K562 (cell line): ENCODE data around the gene URAD. TPM values are rescaled to one million over a fixed set of nuclear protein-coding genes. Genes with fewer than 3 reads are reported as not detected.

ENCODE experiments used
- ATAC-seq: fragments of 200-7000 bp; cut with Tn5 transposase; 3 replicates; pipeline ENCODE4 v1.9.1; 2020; ENCODE audit warnings: moderate library complexity
- BruUV-seq: library from RNA; stranded (reverse); fragments of 400-500 nt; replicated peaks from 2 replicates; lab custom pipeline; 2021; lab: Mats Ljungman, UMichigan
- CTCF ChIA-PET: fragments of 300-600 bp; formaldehyde crosslinking; extraction: SDS; loops from one replicate; lab custom pipeline; 2021; ENCODE audit warnings: low intra/inter-chr PET ratio; lab: Yijun Ruan, JAX
- POLR2A ChIA-PET: fragments of 300-600, 350-650 bp; sonication (Branson Sonifier 250); formaldehyde crosslinking; extraction: SDS; loops from one replicate; lab custom pipeline; 2021; ENCODE audit warnings: antibody characterized with exemption, inconsistent platforms; lab: Yijun Ruan, JAX
- DNase-seq, 4 experiments: peaks; one replicate each; pipeline versions ENCODE4 v3.0.0 to v3.0.0-alpha.2; 2011 to 2018; ENCODE audit warnings: low spot score in 3 of 4, mixed read lengths in 3 of 4; ENCODE audit errors: extremely low read depth in 1 of 4
- FAIRE-seq: peaks from 2 replicates; lab custom pipeline; 2011; peaks lifted over from hg19 to GRCh38; lab: Jason Lieb, UNC
- H2AFZ ChIP-seq: 2 replicates; pipeline ENCODE4 v1.6.0; 2011; ENCODE audit warnings: low read depth, low read length, control low read depth, inconsistent platforms
- H3K27ac ChIP-seq: fragments of 200-600 bp; 3 replicates; pipeline ENCODE4 v1.8.0; 2011; ENCODE audit warnings: low read depth, mild to moderate bottlenecking, control low read depth, inconsistent platforms, low read length, moderate library complexity, mixed read lengths; ENCODE audit errors: extremely low read depth
- H3K27me3 ChIP-seq, 2 experiments: fragments of 300-600 bp in 1 of 2; 2 replicates in 1 of 2; 3 replicates in 1 of 2; pipeline versions ENCODE4 v1.6.0 to v1.8.0; 2011; ENCODE audit warnings: inconsistent platforms in 2 of 2, low read length in 2 of 2, mild to moderate bottlenecking in 1 of 2, mixed read lengths in 1 of 2, moderate library complexity in 1 of 2; ENCODE audit not compliant: control insufficient read depth in 2 of 2, insufficient read depth in 2 of 2
- H3K36me3 ChIP-seq: fragments of 300-600 bp; 3 replicates; pipeline ENCODE4 v1.8.0; 2011; ENCODE audit warnings: mild to moderate bottlenecking, low read length, inconsistent platforms; ENCODE audit not compliant: control insufficient read depth, insufficient read depth
- H3K4me1 ChIP-seq, 2 experiments: fragments of 200-600 bp in 1 of 2; replicated peaks in 1 of 2; 2 replicates in 1 of 2; 3 replicates in 1 of 2; pipeline versions ENCODE4 v1.5.1 to v1.8.0; 2011; ENCODE audit warnings: inconsistent platforms in 2 of 2, low read length in 2 of 2, mild to moderate bottlenecking in 1 of 2, mixed read lengths in 1 of 2, moderate library complexity in 1 of 2; ENCODE audit not compliant: control insufficient read depth in 2 of 2, insufficient read depth in 2 of 2
- H3K4me2 ChIP-seq: 2 replicates; pipeline ENCODE4 v1.6.1; 2011; ENCODE audit warnings: low read length, control low read depth, inconsistent platforms, mixed read lengths; ENCODE audit not compliant: insufficient read depth
- H3K4me3 ChIP-seq: fragments of 200-600 bp; sonication (generic), shearing (Covaris generic); 2 replicates; pipeline ENCODE4 v1.5.1; 2016; ENCODE audit warnings: control low read depth, inconsistent platforms
- H3K79me2 ChIP-seq: fragments of 200-600 bp; 3 replicates; pipeline ENCODE4 v1.8.0; 2011; ENCODE audit warnings: low read length, inconsistent platforms; ENCODE audit not compliant: control insufficient read depth, insufficient read depth
- H3K9ac ChIP-seq, 2 experiments: 2 replicates each; pipeline versions ENCODE4 v1.6.0 to v1.6.1; 2011; ENCODE audit warnings: low read depth in 2 of 2, low read length in 2 of 2, control low read depth in 1 of 2, inconsistent platforms in 1 of 2, mild to moderate bottlenecking in 1 of 2, mixed read lengths in 1 of 2; ENCODE audit not compliant: insufficient read depth in 1 of 2
- H3K9me1 ChIP-seq: one replicate; pipeline ENCODE4 v1.6.0; 2011; ENCODE audit warnings: inconsistent platforms, mild to moderate bottlenecking, low read length, moderate library complexity; ENCODE audit not compliant: control insufficient read depth, insufficient read depth
- H3K9me3 ChIP-seq: replicated peaks from 2 replicates; pipeline ENCODE4 v1.5.1; 2011; ENCODE audit warnings: low read depth, low read length, inconsistent platforms; ENCODE audit not compliant: control insufficient read depth, insufficient read depth
- H4K20me1 ChIP-seq: replicated peaks from 2 replicates; pipeline ENCODE4 v1.6.1; 2011; ENCODE audit warnings: low read length, inconsistent platforms, mixed read lengths; ENCODE audit not compliant: control insufficient read depth, insufficient read depth
- E2F5 ChIP-seq: sonication (generic); formaldehyde crosslinking; IDR thresholded peaks from 2 replicates; pipeline ENCODE4 v1.8.0; 2022; ENCODE audit warnings: mild to moderate bottlenecking, missing genetic modification reagents
- ESRRA ChIP-seq: fragments of 450-650 bp; IDR thresholded peaks from 2 replicates; pipeline ENCODE4 v1.6.1; 2014; ENCODE audit warnings: low read depth, mild to moderate bottlenecking, moderate library complexity, borderline replicate concordance
- GATA2 ChIP-seq: sonication (generic); formaldehyde crosslinking; IDR thresholded peaks from 2 replicates; pipeline ENCODE4 v1.4.0; 2020; ENCODE audit warnings: mild to moderate bottlenecking, missing genetic modification reagents
- KDM5B ChIP-seq: fragments of 200-600 bp; sonication (generic); IDR thresholded peaks from 2 replicates; pipeline ENCODE4 v1.6.1; 2012; ENCODE audit warnings: low read depth, mild to moderate bottlenecking, moderate library complexity, low read length, control low read depth, inconsistent platforms; ENCODE audit not compliant: insufficient replicate concordance
- MAFF ChIP-seq: IDR thresholded peaks from 2 replicates; pipeline ENCODE4 v1.6.1; 2012; ENCODE audit warnings: low read length, improper control_type of control experiment
- MYC ChIP-seq, 2 experiments: fragments of 250-450 bp in 1 of 2; sonication (Bioruptor Pico) in 1 of 2; IDR thresholded peaks; 2 replicates each; pipeline versions ENCODE4 v1.5.1 to v1.6.1; 2012 to 2021; ENCODE audit warnings: low read depth in 2 of 2, borderline replicate concordance in 1 of 2, improper control_type of control experiment in 1 of 2, low read length in 1 of 2, mild to moderate bottlenecking in 1 of 2, moderate library complexity in 1 of 2
- SRF ChIP-seq, 2 experiments: fragments of 250-450, 450-650 bp in 1 of 2; sonication (Bioruptor Pico) in 1 of 2; sonication (generic) in 1 of 2; formaldehyde crosslinking; IDR thresholded peaks; 2 replicates each; pipeline versions ENCODE4 v1.5.0 to v1.5.1; 2020 to 2022; ENCODE audit warnings: mild to moderate bottlenecking in 1 of 2, missing genetic modification reagents in 1 of 2
- STAG1 ChIP-seq: sonication (generic); formaldehyde crosslinking; IDR thresholded peaks from 2 replicates; pipeline ENCODE4 v1.5.0; 2020; ENCODE audit warnings: missing genetic modification reagents, borderline replicate concordance
- TFAP4 ChIP-seq: sonication (generic); formaldehyde crosslinking; IDR thresholded peaks from 2 replicates; pipeline ENCODE4 v1.8.0; 2022; ENCODE audit warnings: missing genetic modification reagents, mild to moderate bottlenecking, moderate library complexity, borderline replicate concordance
- ZBTB26 ChIP-seq: fragments of 450-650 bp; formaldehyde crosslinking; IDR thresholded peaks from 2 replicates; pipeline ENCODE4 v1.4.0; 2022; ENCODE audit warnings: missing genetic modification characterization
- ZBTB5 ChIP-seq: fragments of 450-650 bp; IDR thresholded peaks from 2 replicates; pipeline ENCODE4 v1.6.1; 2017; ENCODE audit warnings: antibody characterized with exemption
- ZHX1 ChIP-seq: fragments of 150-350 bp; conservative IDR thresholded peaks from 2 replicates; pipeline ENCODE4 v1.6.1; 2014; ENCODE audit warnings: low read length
- ZNF589 ChIP-seq: fragments of 200-800 bp; sonication (Bioruptor generic); IDR thresholded peaks from 2 replicates; pipeline ENCODE4 v1.6.1; 2016; ENCODE audit warnings: low read depth, missing genetic modification characterization, missing compliant biosample characterization
- WGBS: fragments of 100-300 bp; shearing (Covaris generic); methylation state at CpG from one replicate; pipeline ENCODE4 v1.1.6; 2016; ENCODE audit warnings: low coverage, mixed read lengths; ENCODE audit not compliant: insufficient coverage; ENCODE audit errors: missing lambda C conversion rate; 5-methylcytosine and 5-hydroxymethylcytosine counted together
- in situ Hi-C: fragments of 300-500 bp; cut with MboI; formaldehyde crosslinking; loops from 4 replicates; pipeline ENCODE4 v1.15.0; 2018; ENCODE audit warnings: inconsistent platforms, mixed read lengths
- intact Hi-C: fragments of 100-400 bp; cut with micrococcal nuclease; formaldehyde crosslinking; loops from 2 replicates; pipeline ENCODE4 v1.14.2; 2022
- polyA plus RNA-seq, 8 experiments: library from polyadenylated mRNA; depleted of rRNA in 4 of 8; stranded (reverse) in 5 of 8; unstranded in 3 of 8; fragments of >200 nt; fragmentation: Nextera tagmentation in 2 of 8; fragmentation: Illumina TruSeq in 1 of 8; extraction: Ambion mirVana in 2 of 8; extraction: Trizol in 1 of 8; gene quantifications; 2 replicates each; pipeline versions ENCODE4 v1.2.1 to v1.2.3, GENCODE V29; 2011 to 2014; ENCODE audit warnings: inconsistent platforms in 1 of 8, missing spikeins in 1 of 8
- total RNA-seq, 7 experiments: library from RNA; depleted of rRNA in 6 of 7; stranded (reverse); fragments of >200 nt in 6 of 7; fragmentation: Illumina TruSeq in 2 of 7; extraction: Trizol in 2 of 7; gene quantifications; 2 replicates each; pipeline versions ENCODE4 v1.2.1 to v1.2.3, GENCODE V29; 2011 to 2021; ENCODE audit warnings: low replicate concordance in 1 of 7

Gene URAD
- total and polyA plus RNA-seq, 9 of the 15 experiments (the other 6 are each of a cell fraction or from before 2014, with no cell fraction given) = not detected

GRCh38 chr13:28031220-28031895, 42.9 kb upstream of the URAD start:
- H3K27ac ChIP-seq = no peak overlapping the region
- H3K9me3 ChIP-seq = no peaks in the 10 kb centered on the region
- in situ Hi-C loops (no loop called here), intact Hi-C loops (no loop called here)
- H3K4me1 ChIP-seq = no peaks in the 10 kb centered on the region
- ChIA-PET POLR2A (no interaction called here), CTCF (no interaction called here)
- TF ChIP-seq ESRRA = no peak
- no peak for TF ChIP-seq STAG1 (CRISPR knock-in tag)
- TF ChIP-seq GATA2 (CRISPR knock-in tag) = no peak
- TF ChIP-seq KDM5B = no peak
- no peak for TF ChIP-seq MAFF
- no peak for TF ChIP-seq ZNF589
- TF ChIP-seq ZHX1 = no peak
- no peak for TF ChIP-seq MYC (IDR thresholded peaks at IDR 0.05; ENCODE audit: low read depth, low read length)
- no peak for TF ChIP-seq MYC (CRISPR knock-in tag; IDR thresholded peaks at IDR 0.05; ENCODE audit: borderline replicate concordance, low read depth)
- TF ChIP-seq ZBTB26 (CRISPR knock-in tag) = no peak
- TF ChIP-seq TFAP4 = no peak
- TF ChIP-seq E2F5 (CRISPR knock-in tag) = no peak
- no peak for TF ChIP-seq ZBTB5
- TF ChIP-seq SRF (CRISPR knock-in tag; IDR thresholded peaks at IDR 0.05) = no peak
- no peaks in the 10 kb centered on the region for H3K9me1 ChIP-seq
- H3K27me3 ChIP-seq = peaks cover 7 to 16% of the 10 kb centered on the region in 2 experiments
- H3K4me2 ChIP-seq = no peak overlapping the region
- BruUV-seq = no TSS peak
- FAIRE-seq (no peak), DNase-seq (no peak), ATAC-seq (no peak)
- no peak overlapping the region for H3K9ac ChIP-seq
- WGBS = 0% methylated on average over 8 of the region's 10 CpGs
- H3K4me3 ChIP-seq = no peak overlapping the region
- no peaks in the 10 kb centered on the region for H4K20me1 ChIP-seq
- no peaks in the 10 kb centered on the region for H3K79me2 ChIP-seq
- no peak overlapping the region for H2AFZ ChIP-seq
- H3K36me3 ChIP-seq = no peaks in the 10 kb centered on the region
